MM.1S (cell line): ENCODE data around the gene HIVEP2.

Source experiments
- DNase-seq: peaks from one replicate; pipeline ENCODE4 v3.0.0-alpha.2; 2015
- H2AFZ ChIP-seq: fragments of 300-600 bp; sonication (generic); 2 replicates; pipeline ENCODE4 v1.6.0; 2016; ENCODE audit warnings: antibody characterized with exemption, low read length
- H3F3A ChIP-seq: fragments of 300-600 bp; sonication (generic); 2 replicates; pipeline ENCODE4 v1.6.1; 2016; ENCODE audit warnings: mild to moderate bottlenecking, antibody characterized with exemption, low read length, moderate library complexity, mixed read lengths; ENCODE audit not compliant: insufficient read depth
- H3K27ac ChIP-seq: fragments of 300-600 bp; sonication (generic); 2 replicates; pipeline ENCODE4 v1.5.1; 2016; ENCODE audit warnings: mild to moderate bottlenecking, low read length
- H3K27me3 ChIP-seq: fragments of 300-600 bp; sonication (generic); replicated peaks from 2 replicates; pipeline ENCODE4 v1.6.0; 2016; ENCODE audit warnings: low read length; ENCODE audit not compliant: insufficient read depth
- H3K36me3 ChIP-seq: fragments of 300-600 bp; sonication (generic); replicated peaks from 2 replicates; pipeline ENCODE4 v1.6.1; 2016; ENCODE audit warnings: mild to moderate bottlenecking, low read length, mixed read lengths; ENCODE audit not compliant: insufficient read depth
- H3K4me1 ChIP-seq: fragments of 300-600 bp; sonication (generic); 2 replicates; pipeline ENCODE4 v1.6.1; 2016; ENCODE audit warnings: low read length, mixed read lengths
- H3K4me2 ChIP-seq: fragments of 300-600 bp; sonication (generic); 2 replicates; pipeline ENCODE4 v1.6.0; 2016; ENCODE audit warnings: low read depth, low read length
- H3K4me3 ChIP-seq: fragments of 300-600 bp; sonication (generic); 2 replicates; pipeline ENCODE4 v1.5.1; 2016; ENCODE audit warnings: low read length, mixed read lengths
- H3K79me2 ChIP-seq: fragments of 300-600 bp; sonication (generic); 2 replicates; pipeline ENCODE4 v1.6.1; 2016; ENCODE audit warnings: mixed run types, low read length, mixed read lengths
- H3K9ac ChIP-seq: fragments of 300-600 bp; sonication (generic); 2 replicates; pipeline ENCODE4 v1.6.1; 2016; ENCODE audit warnings: low read length, mixed read lengths
- H3K9me2 ChIP-seq: fragments of 300-600 bp; sonication (generic); replicated peaks from 2 replicates; pipeline ENCODE4 v1.6.1; 2016; ENCODE audit warnings: mild to moderate bottlenecking, low read length, mixed read lengths; ENCODE audit not compliant: insufficient read depth
- H3K9me3 ChIP-seq: fragments of 300-600 bp; sonication (generic); replicated peaks from 2 replicates; pipeline ENCODE4 v1.6.1; 2016; ENCODE audit warnings: mild to moderate bottlenecking, low read length, mixed read lengths; ENCODE audit not compliant: insufficient read depth
- H4K20me1 ChIP-seq: fragments of 300-600 bp; sonication (generic); 2 replicates; pipeline ENCODE4 v1.6.1; 2016; ENCODE audit warnings: mild to moderate bottlenecking, low read length, moderate library complexity, mixed read lengths; ENCODE audit not compliant: insufficient read depth
- CTCF ChIP-seq: fragments of 300-600 bp; sonication (generic); IDR thresholded peaks from 2 replicates; pipeline ENCODE4 v1.5.1; 2016; ENCODE audit warnings: antibody characterized with exemption, low read length, mixed read lengths
- EZH2 ChIP-seq: fragments of 300-600 bp; sonication (generic); optimal IDR thresholded peaks from 2 replicates; pipeline ENCODE3; 2017; ENCODE audit warnings: low read depth, mild to moderate bottlenecking, antibody characterized with exemption, low read length, mixed read lengths
- EZH2phosphoT487 ChIP-seq: fragments of 300-600 bp; sonication (generic); IDR thresholded peaks from 2 replicates; pipeline ENCODE4 v1.6.1; 2018; ENCODE audit warnings: antibody characterized with exemption, low read length

HIVEP2 gene

GRCh38 chr6:142844065-142844755, 100.8 kb downstream of the HIVEP2 start:
- Histone ChIP-seq H4K20me1 (no peaks in the 10 kb centered on the region), H2AFZ (no peak overlapping the region), H3K4me2 (peak overlapping the region; percentile 93), H3F3A (peaks cover 39% of the 10 kb centered on the region), H3K27ac (peak overlapping the region; percentile 99), H3K9me2 (no peaks in the 10 kb centered on the region), H3K79me2 (peaks cover 23% of the 10 kb centered on the region), H3K27me3 (no peaks in the 10 kb centered on the region), H3K4me3 (peak overlapping the region; percentile 52), H3K9me3 (no peaks in the 10 kb centered on the region), H3K9ac (peak overlapping the region; percentile 94), H3K4me1 (peaks cover 39% of the 10 kb centered on the region), H3K36me3 (no peaks in the 10 kb centered on the region)
- DNase-seq, result peak; percentile 7
- TF ChIP-seq CTCF (no peak), EZH2phosphoT487 (no peak), EZH2 (no peak)

DNA sequence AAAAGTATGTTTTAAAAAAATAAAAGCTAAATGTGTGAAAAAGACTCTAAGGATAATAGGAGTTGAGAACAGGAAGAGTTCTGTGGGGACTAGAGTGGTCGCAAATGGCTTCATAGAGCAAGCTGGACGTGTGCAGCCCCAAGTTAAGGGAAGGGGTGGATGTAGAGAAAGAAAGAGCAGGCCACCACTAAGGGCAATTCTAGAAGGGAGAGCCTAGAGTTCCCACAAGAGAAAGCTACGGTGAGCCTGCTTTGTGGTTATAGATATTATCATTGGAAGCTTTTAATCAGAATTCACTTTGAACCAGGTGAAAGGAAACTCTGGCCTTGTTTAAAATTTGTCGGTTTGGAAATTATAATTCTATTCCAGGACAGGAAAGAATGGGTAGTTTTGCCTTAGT, 101.6 kb downstream of the HIVEP2 start:
- H3K4me2 ChIP-seq, result peak overlapping the region; percentile 93
- H3K36me3 ChIP-seq, result no peaks in the 10 kb centered on the region
- H3K79me2 ChIP-seq, result peaks cover 20% of the 10 kb centered on the region
- H3K9ac ChIP-seq, result peak overlapping the region; percentile 94
- peak overlapping the region; percentile 52 for H3K4me3 ChIP-seq
- no peak for DNase-seq
- peak overlapping the region; percentile 99 for H3K27ac ChIP-seq
- no peaks in the 10 kb centered on the region for H4K20me1 ChIP-seq
- peaks cover 39% of the 10 kb centered on the region for H3F3A ChIP-seq
- TF ChIP-seq CTCF (no peak), EZH2 (no peak), EZH2phosphoT487 (no peak)
- H3K4me1 ChIP-seq, result peaks cover 30% of the 10 kb centered on the region
- no peaks in the 10 kb centered on the region for H3K9me2 ChIP-seq
- H2AFZ ChIP-seq, result no peak overlapping the region
- H3K27me3 ChIP-seq, result no peaks in the 10 kb centered on the region
- H3K9me3 ChIP-seq, result no peaks in the 10 kb centered on the region

DNA sequence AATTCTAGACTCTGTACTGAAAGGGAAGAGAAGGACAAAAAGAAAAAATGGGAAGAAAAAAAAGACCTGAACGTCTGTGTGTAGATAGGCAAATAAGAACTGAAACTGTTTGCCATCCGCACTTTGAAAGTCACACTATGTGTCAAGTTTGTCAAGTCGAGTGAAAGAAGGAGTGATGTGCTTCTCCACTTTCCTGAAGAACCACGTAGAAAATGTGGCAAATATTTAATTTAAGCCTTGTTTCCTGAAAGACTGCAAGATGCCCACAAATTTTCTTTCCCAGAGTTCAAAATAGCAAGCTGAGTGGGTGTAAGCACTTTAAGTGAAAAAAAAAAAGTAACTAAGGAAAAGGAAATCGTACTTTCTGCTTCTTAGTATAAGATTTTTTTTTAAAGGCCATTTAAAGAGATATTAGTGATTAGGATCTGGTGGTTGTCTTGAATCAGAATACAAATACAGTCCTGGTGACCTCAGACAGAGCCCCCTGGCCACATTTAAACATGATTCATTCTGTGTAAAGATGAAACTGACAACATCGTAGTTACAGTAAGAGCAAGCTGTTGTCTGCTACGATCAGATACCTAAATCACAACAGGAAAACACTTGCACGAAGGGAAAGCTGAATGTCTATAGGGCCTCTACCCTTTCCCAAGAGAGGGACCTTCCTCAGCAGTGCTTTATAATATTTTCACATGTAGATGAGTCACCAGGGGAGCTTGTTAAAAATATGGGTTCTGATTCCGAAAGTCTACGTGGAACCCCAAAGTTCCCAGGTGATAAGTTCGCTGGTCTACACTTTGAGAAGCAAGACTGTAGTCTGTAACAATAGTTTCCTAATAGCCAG, 102.3 kb downstream of the HIVEP2 start:
- Histone ChIP-seq H3K79me2 (peaks cover 20% of the 10 kb centered on the region), H3K9me3 (no peaks in the 10 kb centered on the region), H3K4me2 (peak overlapping the region; percentile 93), H3K9ac (peak overlapping the region; percentile 94), H3K27ac (peak overlapping the region; percentile 99), H3K36me3 (no peaks in the 10 kb centered on the region), H3K9me2 (no peaks in the 10 kb centered on the region), H2AFZ (no peak overlapping the region), H4K20me1 (no peaks in the 10 kb centered on the region), H3K4me3 (peak overlapping the region; percentile 52), H3F3A (peaks cover 39% of the 10 kb centered on the region), H3K27me3 (no peaks in the 10 kb centered on the region), H3K4me1 (peaks cover 23% of the 10 kb centered on the region)
- DNase-seq, result peak; percentile 53
- TF ChIP-seq CTCF, result no peak
- no peak for TF ChIP-seq EZH2
- no peak for TF ChIP-seq EZH2phosphoT487
